Tongue (tissue), 2 donors: ENCODE measurements around the gene TAGAP. TPM values are rescaled to one million over a fixed set of nuclear protein-coding genes. Genes with fewer than 3 reads are reported as not detected.
"Not testable (repeated sequence)": the region's sequence is repeated elsewhere in the genome, so short reads cannot be mapped to it uniquely, and the experiment has no call there.

Experiments used
- DNase-seq: peaks from one replicate; pipeline ENCODE4 v3.0.0-alpha.2; 2015
- total RNA-seq: library from RNA; depleted of rRNA; stranded (reverse); fragments of >200 nt; gene quantifications from one replicate; pipeline ENCODE4 v1.2.3, GENCODE V29; 2014

Gene TAGAP
- total RNA-seq, 1 donor from 2014 or later, result 3.6 TPM

- DNase-seq, result no peak
These were observed 844 bp downstream of the TAGAP start for GRCh38 chr6:159043947-159044346.

GRCh38 chr6:159043251-159043650 is 1.5 kb downstream of the TAGAP start:
- DNase-seq, result no peak

GRCh38 chr6:159042826-159043181 is 2.0 kb downstream of the TAGAP start:
- DNase-seq, result no peak

DNA sequence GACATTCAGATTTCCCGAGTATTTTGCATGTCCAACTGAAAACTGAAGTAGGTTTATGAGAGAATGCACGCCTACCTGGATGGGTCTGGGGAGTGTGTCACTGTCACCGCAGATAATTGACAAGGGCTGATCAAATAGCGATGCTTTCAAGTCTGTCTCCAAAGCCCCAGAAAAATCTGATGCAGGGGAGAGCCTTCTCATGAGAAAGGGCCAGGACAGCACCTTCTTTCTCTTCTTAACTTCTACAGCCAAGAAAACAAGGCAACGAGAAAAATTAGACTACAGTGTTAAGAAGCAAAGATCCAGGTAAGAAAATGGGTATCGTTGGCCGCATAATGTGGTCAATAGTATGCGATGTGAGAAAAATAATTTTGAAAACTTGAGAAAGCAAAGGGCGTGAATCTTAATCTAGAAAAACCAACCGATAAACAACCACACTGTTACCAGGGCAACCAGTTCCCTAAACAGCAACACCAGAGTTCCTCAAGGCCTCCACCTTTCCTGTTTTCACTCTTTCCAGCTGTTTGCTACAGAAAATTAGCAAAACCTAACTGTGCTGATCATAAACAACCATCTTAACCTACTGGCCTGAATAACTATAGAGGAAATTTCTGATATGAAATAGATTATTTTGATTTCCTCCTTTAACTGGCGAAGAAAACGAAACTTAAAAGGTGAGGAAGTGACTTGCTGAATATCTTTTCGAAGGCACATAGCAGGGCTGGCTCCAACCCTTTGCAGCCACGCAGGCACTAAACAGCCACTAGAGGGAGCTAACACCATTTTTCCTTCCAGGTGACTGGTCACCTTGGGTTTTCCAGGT is 2.6 kb downstream of the TAGAP start:
- peak; percentile 82 for DNase-seq

GRCh38 chr6:159041181-159041580 is 3.6 kb downstream of the TAGAP start:
- DNase-seq, result no peak

DNA sequence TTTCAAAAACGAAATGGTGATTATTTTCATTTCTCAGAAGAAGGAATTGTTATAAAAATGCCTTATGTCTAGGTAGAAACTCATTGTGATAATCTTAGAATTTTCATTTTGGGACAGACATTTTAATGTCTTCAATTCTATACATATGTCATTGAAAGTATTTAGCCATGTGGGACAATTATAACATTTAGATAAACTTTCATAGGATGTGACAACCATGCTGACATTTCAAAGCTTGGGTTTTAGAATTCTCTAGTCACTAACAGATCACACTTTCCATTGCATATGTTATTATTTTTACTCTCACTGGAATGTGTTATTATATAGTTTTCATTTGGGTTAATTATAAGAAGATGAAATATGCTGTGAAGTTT is 4.9 kb downstream of the TAGAP start:
- no peak for DNase-seq

DNA sequence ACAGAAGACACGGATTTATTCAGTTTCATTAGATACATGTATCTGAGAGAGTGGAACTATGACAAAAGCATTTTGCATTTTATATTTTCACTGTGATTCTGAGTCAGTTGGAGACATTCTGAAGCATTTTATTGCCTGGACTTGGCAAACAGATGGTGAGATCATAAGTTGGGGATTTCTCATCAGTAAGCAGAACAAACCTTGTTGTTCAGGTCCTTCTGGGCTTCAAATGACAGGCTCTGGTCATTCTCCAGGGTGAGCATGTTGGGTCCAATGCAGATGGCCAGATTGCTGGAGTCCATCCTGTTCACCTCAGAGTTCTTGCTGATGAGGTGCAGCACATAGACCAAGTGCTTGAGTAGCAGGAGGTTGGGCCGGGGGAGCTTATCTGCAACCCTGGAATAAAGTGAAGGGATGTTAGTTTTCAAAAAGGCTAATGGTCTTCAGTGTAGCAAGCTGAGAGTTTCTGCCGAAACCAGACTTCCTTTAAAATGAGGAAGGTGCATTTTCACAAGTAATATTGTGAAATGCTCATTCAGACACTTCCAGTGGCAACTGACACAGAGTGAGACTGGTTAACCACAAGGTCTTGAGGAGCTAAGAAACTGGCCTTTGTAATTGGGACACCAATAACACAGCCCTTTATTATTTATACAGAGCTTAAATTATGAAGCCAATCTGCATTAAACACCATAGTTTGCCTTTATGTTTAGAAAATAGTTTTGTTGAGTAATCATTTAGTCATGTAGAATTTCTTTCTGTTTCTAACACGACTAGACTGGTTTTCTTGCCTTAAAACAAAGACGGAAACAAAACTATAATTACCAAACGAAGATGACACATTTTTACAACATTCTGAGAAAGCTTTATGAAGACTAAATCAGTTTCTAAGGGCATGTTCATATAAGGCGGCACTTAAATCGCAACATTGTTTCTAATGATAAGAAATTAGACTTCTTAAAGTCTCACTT is 5.6 kb downstream of the TAGAP start:
- no peak for DNase-seq

DNA sequence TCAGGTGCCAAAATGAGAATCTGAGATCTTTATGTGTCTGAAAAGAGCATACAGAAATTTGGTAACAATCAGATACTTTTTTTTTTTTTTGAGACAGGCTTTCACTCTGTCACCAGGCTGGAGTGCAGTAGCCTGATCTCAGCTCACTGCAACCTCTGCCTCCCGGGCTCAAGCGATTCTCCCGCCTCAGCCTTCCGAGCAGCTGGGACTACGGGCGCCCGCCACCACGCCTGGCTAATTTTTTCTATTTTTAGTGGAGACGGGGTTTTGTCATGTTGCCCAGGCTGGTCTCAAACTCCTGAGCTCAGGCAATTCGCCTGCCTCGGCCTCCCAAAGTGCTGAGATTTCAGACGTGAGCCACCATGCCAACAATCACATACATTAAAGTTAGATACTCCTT is 6.5 kb downstream of the TAGAP start:
- not testable (repeated sequence) for DNase-seq

- DNase-seq, result no peak
These were observed 7.0 kb downstream of the TAGAP start for GRCh38 chr6:159037756-159038290.

DNA sequence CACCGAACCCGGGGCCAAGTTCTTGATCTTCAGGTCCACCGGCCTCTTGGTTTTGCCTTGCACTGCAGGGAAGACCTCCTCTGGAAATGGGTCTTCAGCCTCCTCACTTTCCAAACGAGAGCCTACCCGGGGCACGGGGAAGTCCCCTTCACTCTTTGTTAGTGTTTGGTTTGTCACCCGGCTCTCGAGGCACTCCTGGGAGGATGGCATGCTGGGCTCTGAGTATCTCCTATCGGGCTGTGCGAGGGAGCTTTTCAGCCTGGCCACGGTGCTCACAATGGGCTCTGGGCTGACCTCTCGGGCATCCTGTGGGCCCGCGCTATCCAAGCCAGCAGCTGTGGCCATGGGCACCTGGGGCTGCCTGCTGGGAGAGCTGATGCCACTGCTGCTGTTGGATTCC is 8.1 kb downstream of the TAGAP start:
- no peak for DNase-seq

DNA sequence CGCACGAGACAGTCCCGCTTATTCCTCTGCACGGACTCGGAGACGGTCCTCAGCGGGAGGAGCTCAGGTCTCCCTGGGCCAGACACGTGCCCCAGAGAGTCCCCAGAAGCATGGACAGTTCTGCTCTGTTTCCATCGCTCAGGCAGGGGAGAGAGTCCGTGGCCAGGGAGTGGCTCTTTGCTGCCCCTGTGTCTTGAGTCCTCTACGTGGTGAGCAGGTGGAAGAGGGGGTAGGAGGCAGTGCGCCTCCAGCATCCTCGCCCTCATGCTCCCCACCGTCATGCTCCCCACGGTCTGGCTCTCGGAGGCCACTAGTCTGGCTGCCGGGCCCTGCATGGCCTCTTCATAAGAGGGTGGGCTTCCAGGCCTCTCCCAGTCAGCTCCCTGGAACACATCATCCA is 8.9 kb downstream of the TAGAP start:
- DNase-seq, result no peak

GRCh38 chr6:159033160-159034049 is 11.4 kb downstream of the TAGAP start:
- no peak for DNase-seq

- DNase-seq, result no peak
These were observed 12.9 kb downstream of the TAGAP start for GRCh38 chr6:159031846-159032245.

GRCh38 chr6:159030168-159030567 is 14.6 kb downstream of the TAGAP start:
- DNase-seq, result no peak

- DNase-seq, result not testable (repeated sequence)
These were observed 19.6 kb downstream of the TAGAP start for GRCh38 chr6:159025224-159025623.

GRCh38 chr6:159023893-159024292 is 20.9 kb downstream of the TAGAP start:
- no peak for DNase-seq

- DNase-seq, result no peak
These were observed 24.8 kb downstream of the TAGAP start for GRCh38 chr6:159020011-159020410.

- DNase-seq, result no peak
These were observed 26.8 kb downstream of the TAGAP start for GRCh38 chr6:159017757-159018559.

GRCh38 chr6:159014406-159014805 is 30.4 kb downstream of the TAGAP start:
- DNase-seq, result no peak

GRCh38 chr6:159013229-159013628 is 31.6 kb downstream of the TAGAP start:
- no peak for DNase-seq

- no peak for DNase-seq
These were observed 32.6 kb downstream of the TAGAP start for GRCh38 chr6:159012201-159012600.
